T follicular helper cell (primary cell): ENCODE results near the gene IWS1.
"Not testable (repeated sequence)": the region's sequence is repeated elsewhere in the genome, so short reads cannot be mapped to it uniquely, and the experiment has no call there.

Source experiments
- DNase-seq: peaks from one replicate; pipeline ENCODE4 v3.0.0-alpha.2; 2020; ENCODE audit warnings: low read depth

IWS1 gene

GRCh38 chr2:127528487-127528886 is 2.2 kb upstream of the IWS1 start:
- no peak for DNase-seq

GRCh38 chr2:127527001-127527804 is 914 bp upstream of the IWS1 start:
- no peak for DNase-seq

- DNase-seq: no peak
Observed at GRCh38 chr2:127525691-127526131, 578 bp downstream of the IWS1 start.

- DNase-seq: not testable (repeated sequence)
Observed at GRCh38 chr2:127524198-127524834, 2.0 kb downstream of the IWS1 start.

- DNase-seq: no peak
Observed at GRCh38 chr2:127523269-127523939, 2.9 kb downstream of the IWS1 start.

- no peak for DNase-seq
Observed at GRCh38 chr2:127520424-127520823, 5.9 kb downstream of the IWS1 start.

- DNase-seq: no peak
Observed at GRCh38 chr2:127517465-127517864, 8.8 kb downstream of the IWS1 start.

GRCh38 chr2:127516041-127516762 is 10.1 kb downstream of the IWS1 start:
- no peak for DNase-seq

GRCh38 chr2:127515383-127515915 is 10.8 kb downstream of the IWS1 start:
- no peak for DNase-seq

GRCh38 chr2:127514485-127514884 is 11.8 kb downstream of the IWS1 start:
- DNase-seq: no peak

- DNase-seq: no peak
Observed at GRCh38 chr2:127514076-127514475, 12.2 kb downstream of the IWS1 start.

- no peak for DNase-seq
Observed at GRCh38 chr2:127512362-127512761, 13.9 kb downstream of the IWS1 start.

GRCh38 chr2:127511917-127512316 is 14.4 kb downstream of the IWS1 start:
- DNase-seq: no peak

GRCh38 chr2:127511090-127511695 is 15.1 kb downstream of the IWS1 start:
- DNase-seq: no peak

GRCh38 chr2:127510073-127510472 is 16.2 kb downstream of the IWS1 start:
- DNase-seq: no peak

GRCh38 chr2:127508631-127509034 is 17.7 kb downstream of the IWS1 start:
- no peak for DNase-seq

GRCh38 chr2:127508023-127508630 is 18.2 kb downstream of the IWS1 start:
- no peak for DNase-seq

GRCh38 chr2:127506510-127506909 is 19.8 kb downstream of the IWS1 start:
- DNase-seq: no peak

GRCh38 chr2:127504552-127505430 is 21.5 kb downstream of the IWS1 start:
- no peak for DNase-seq

GRCh38 chr2:127503491-127503890 is 22.8 kb downstream of the IWS1 start:
- DNase-seq: no peak
